Esophagus squamous epithelium (tissue), 4 donors: ENCODE data around the gene CCL1.

Source experiments
- POLR2A ChIP-seq, 4 donors: fragments of 450-650 bp; IDR thresholded peaks; one replicate each; pipeline ENCODE4 v1.6.1; 2017; ENCODE audit warnings: antibody characterized with exemption in 4 of 4, mild to moderate bottlenecking in 4 of 4, moderate library complexity in 3 of 4
- TF ChIP-seq, protein P1 (sequence below), 6 experiments: fragments of 450-650 bp in 4 of 6; fragments of 200-600 bp in 2 of 6; sonication (generic) in 2 of 6; IDR thresholded peaks; one replicate each; pipeline ENCODE4 v1.5.1; 2016 to 2019; ENCODE audit warnings: antibody characterized with exemption in 6 of 6, mild to moderate bottlenecking in 4 of 6, moderate library complexity in 4 of 6

GRCh38 chr17:34384271-34384670 is 21.2 kb upstream of the CCL1 start:
- TF ChIP-seq, protein P1, sequence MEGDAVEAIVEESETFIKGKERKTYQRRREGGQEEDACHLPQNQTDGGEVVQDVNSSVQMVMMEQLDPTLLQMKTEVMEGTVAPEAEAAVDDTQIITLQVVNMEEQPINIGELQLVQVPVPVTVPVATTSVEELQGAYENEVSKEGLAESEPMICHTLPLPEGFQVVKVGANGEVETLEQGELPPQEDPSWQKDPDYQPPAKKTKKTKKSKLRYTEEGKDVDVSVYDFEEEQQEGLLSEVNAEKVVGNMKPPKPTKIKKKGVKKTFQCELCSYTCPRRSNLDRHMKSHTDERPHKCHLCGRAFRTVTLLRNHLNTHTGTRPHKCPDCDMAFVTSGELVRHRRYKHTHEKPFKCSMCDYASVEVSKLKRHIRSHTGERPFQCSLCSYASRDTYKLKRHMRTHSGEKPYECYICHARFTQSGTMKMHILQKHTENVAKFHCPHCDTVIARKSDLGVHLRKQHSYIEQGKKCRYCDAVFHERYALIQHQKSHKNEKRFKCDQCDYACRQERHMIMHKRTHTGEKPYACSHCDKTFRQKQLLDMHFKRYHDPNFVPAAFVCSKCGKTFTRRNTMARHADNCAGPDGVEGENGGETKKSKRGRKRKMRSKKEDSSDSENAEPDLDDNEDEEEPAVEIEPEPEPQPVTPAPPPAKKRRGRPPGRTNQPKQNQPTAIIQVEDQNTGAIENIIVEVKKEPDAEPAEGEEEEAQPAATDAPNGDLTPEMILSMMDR (IDR thresholded peaks at IDR 0.05) = no peak
- no peak for TF ChIP-seq POLR2A (IDR thresholded peaks at IDR 0.05)
